DOHH2 (cell line): ENCODE results near the gene HDHD5.

ENCODE experiments used
- H3F3A ChIP-seq: fragments of 200-600 bp; sonication (generic), shearing (Covaris generic); 2 replicates; pipeline ENCODE4 v1.6.0; 2016; ENCODE audit warnings: antibody characterized with exemption, mild to moderate bottlenecking; ENCODE audit not compliant: control insufficient read depth, insufficient read depth
- H3K27ac ChIP-seq: fragments of 200-600 bp; sonication (generic); 2 replicates; pipeline ENCODE4 v1.5.1; 2014; ENCODE audit warnings: low read depth, mild to moderate bottlenecking, low read length, moderate library complexity
- H3K27me3 ChIP-seq: fragments of 200-600 bp; sonication (generic); 2 replicates; pipeline ENCODE4 v1.6.1; 2014; ENCODE audit warnings: mild to moderate bottlenecking, low read length, mixed read lengths; ENCODE audit not compliant: control insufficient read depth
- H3K36me3 ChIP-seq: fragments of 200-600 bp; sonication (generic); 2 replicates; pipeline ENCODE4 v1.6.1; 2014; ENCODE audit warnings: mild to moderate bottlenecking, low read length, moderate library complexity, mixed read lengths; ENCODE audit not compliant: control insufficient read depth
- H3K4me1 ChIP-seq: fragments of 200-600 bp; sonication (generic); 2 replicates; pipeline ENCODE4 v1.6.1; 2014; ENCODE audit warnings: mild to moderate bottlenecking, low read length, mixed read lengths; ENCODE audit not compliant: control insufficient read depth
- H3K4me2 ChIP-seq: fragments of 200-600 bp; sonication (generic); 2 replicates; pipeline ENCODE4 v1.6.0; 2014; ENCODE audit warnings: mild to moderate bottlenecking, low read length, moderate library complexity
- H3K4me3 ChIP-seq: fragments of 200-600 bp; sonication (generic); 2 replicates; pipeline ENCODE4 v1.5.1; 2014; ENCODE audit warnings: mild to moderate bottlenecking, low read length, mixed read lengths
- H3K79me2 ChIP-seq: fragments of 200-600 bp; sonication (generic); 2 replicates; pipeline ENCODE4 v1.6.1; 2014; ENCODE audit warnings: mild to moderate bottlenecking, low read length, mixed read lengths; ENCODE audit not compliant: control insufficient read depth
- H3K9me2 ChIP-seq: fragments of 200-600 bp; sonication (generic); replicated peaks from 2 replicates; pipeline ENCODE4 v1.6.1; 2014; ENCODE audit warnings: mild to moderate bottlenecking, low read length, mixed read lengths; ENCODE audit not compliant: control insufficient read depth
- H3K9me3 ChIP-seq: fragments of 200-600 bp; sonication (generic); 2 replicates; pipeline ENCODE4 v1.6.1; 2014; ENCODE audit warnings: antibody characterized with exemption, low read length, mixed read lengths; ENCODE audit not compliant: control insufficient read depth, insufficient read depth
- H4K20me1 ChIP-seq: fragments of 200-600 bp; sonication (generic); 2 replicates; pipeline ENCODE4 v1.6.0; 2014; ENCODE audit warnings: low read depth, mild to moderate bottlenecking, antibody characterized with exemption, low read length, moderate library complexity; ENCODE audit not compliant: control insufficient read depth, insufficient read depth
- EZH2phosphoT487 ChIP-seq: fragments of 200-600 bp; sonication (generic); IDR thresholded peaks from 2 replicates; pipeline ENCODE4 v1.6.1; 2017; ENCODE audit warnings: borderline replicate concordance, mild to moderate bottlenecking, antibody characterized with exemption, low read length, moderate library complexity, mixed read lengths
- TF ChIP-seq, protein P1 (sequence below): fragments of 200-600 bp; sonication (generic); IDR thresholded peaks from one replicate; pipeline ENCODE4 v1.5.1; 2014; ENCODE audit warnings: antibody characterized with exemption, mild to moderate bottlenecking, low read depth, low read length; ENCODE audit not compliant: poor library complexity, severe bottlenecking

HDHD5 gene

DNA sequence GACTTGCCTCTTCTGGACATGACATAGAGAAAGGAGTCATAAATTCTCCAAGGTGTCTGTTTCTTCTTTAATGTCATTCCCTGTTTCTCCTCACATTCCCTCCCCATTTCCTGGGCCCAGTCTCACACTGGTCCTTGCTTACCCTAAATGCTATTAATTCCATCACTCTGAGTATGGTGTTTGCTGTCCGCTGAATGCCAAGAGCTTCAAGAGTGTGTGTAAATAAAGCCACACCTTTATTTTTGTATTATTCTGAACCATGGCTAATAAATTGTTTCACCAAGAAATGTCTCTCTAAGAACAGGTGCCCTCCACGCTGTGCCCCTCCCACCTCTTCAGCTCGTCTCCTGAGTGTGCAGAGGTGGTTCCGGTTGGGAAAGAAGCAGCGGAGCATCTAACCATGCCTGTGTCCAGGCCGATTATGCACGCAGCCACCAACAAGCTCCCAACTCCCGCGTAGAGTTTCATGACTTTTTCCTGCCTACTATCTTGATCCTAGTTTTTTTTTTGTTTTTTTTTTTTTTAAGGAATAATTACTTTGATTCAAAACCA, 46.5 kb downstream of the HDHD5 start:
- Histone ChIP-seq H3K4me1 (peaks cover 31% of the 10 kb centered on the region), H3K36me3 (peaks cover 16% of the 10 kb centered on the region), H3K4me2 (no peak overlapping the region), H3K27me3 (no peaks in the 10 kb centered on the region), H3K27ac (no peak overlapping the region), H3K9me2 (no peaks in the 10 kb centered on the region), H3K4me3 (no peak overlapping the region), H3K79me2 (no peaks in the 10 kb centered on the region), H4K20me1 (no peaks in the 10 kb centered on the region), H3F3A (peaks cover 3% of the 10 kb centered on the region), H3K9me3 (no peaks in the 10 kb centered on the region)
- TF ChIP-seq EZH2phosphoT487 = no peak
- TF ChIP-seq, protein P1, sequence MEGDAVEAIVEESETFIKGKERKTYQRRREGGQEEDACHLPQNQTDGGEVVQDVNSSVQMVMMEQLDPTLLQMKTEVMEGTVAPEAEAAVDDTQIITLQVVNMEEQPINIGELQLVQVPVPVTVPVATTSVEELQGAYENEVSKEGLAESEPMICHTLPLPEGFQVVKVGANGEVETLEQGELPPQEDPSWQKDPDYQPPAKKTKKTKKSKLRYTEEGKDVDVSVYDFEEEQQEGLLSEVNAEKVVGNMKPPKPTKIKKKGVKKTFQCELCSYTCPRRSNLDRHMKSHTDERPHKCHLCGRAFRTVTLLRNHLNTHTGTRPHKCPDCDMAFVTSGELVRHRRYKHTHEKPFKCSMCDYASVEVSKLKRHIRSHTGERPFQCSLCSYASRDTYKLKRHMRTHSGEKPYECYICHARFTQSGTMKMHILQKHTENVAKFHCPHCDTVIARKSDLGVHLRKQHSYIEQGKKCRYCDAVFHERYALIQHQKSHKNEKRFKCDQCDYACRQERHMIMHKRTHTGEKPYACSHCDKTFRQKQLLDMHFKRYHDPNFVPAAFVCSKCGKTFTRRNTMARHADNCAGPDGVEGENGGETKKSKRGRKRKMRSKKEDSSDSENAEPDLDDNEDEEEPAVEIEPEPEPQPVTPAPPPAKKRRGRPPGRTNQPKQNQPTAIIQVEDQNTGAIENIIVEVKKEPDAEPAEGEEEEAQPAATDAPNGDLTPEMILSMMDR = no peak

DNA sequence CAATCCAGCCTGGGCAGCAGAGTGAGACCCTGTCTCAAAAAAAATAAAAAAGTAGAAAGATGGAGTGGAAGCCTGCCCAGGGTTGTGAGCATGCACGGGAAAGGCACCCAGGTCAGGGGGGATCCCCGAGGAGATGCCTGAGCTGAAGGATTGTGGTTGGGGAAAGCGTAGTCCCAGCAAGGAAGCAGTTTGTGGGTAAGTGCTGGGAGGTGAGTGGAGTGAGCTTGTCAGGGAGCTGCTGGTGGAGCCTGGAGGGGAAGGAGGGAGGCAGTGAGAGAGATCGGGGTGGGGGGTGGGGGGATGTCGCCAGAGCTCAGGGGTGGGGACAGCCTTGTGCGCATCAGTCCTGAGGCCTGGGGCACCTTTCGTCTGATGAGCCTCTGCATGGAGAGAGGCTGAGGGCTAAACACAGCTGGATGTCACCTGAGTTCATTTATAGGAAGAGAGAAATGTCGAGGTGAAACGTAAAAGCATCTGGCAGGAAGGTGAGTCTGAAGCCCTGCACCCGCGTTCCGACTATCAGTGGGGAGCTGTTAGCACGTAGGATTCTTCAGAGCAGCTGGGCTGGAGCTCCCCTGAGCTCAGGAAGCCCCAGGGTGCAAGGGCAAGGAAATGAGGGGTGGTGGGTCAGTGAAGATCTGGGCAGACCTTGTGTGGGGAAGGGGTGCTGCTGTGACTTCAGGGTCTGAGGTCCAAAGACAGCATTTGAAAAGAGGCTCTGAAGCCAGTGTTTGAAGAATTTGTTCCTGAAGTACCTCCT, 48.1 kb downstream of the HDHD5 start:
- no peaks in the 10 kb centered on the region for H3F3A ChIP-seq
- no peaks in the 10 kb centered on the region for H3K27me3 ChIP-seq
- H3K79me2 ChIP-seq = no peaks in the 10 kb centered on the region
- TF ChIP-seq EZH2phosphoT487 = no peak
- TF ChIP-seq, protein P1 = no peak
- H3K9me3 ChIP-seq = no peaks in the 10 kb centered on the region
- H3K4me3 ChIP-seq = no peak overlapping the region
- no peaks in the 10 kb centered on the region for H4K20me1 ChIP-seq
- peaks cover 18% of the 10 kb centered on the region for H3K36me3 ChIP-seq
- H3K27ac ChIP-seq = no peak overlapping the region
- H3K4me2 ChIP-seq = no peak overlapping the region
- peaks cover 15% of the 10 kb centered on the region for H3K4me1 ChIP-seq
- no peaks in the 10 kb centered on the region for H3K9me2 ChIP-seq

GRCh38 chr22:17109976-17110375, 49.1 kb downstream of the HDHD5 start:
- no peaks in the 10 kb centered on the region for H4K20me1 ChIP-seq
- H3K79me2 ChIP-seq = no peaks in the 10 kb centered on the region
- no peak overlapping the region for H3K27ac ChIP-seq
- TF ChIP-seq EZH2phosphoT487 = no peak
- TF ChIP-seq, protein P1 = no peak
- no peak overlapping the region for H3K4me2 ChIP-seq
- peaks cover 5% of the 10 kb centered on the region for H3K4me1 ChIP-seq
- no peaks in the 10 kb centered on the region for H3F3A ChIP-seq
- H3K9me2 ChIP-seq = no peaks in the 10 kb centered on the region
- H3K27me3 ChIP-seq = no peaks in the 10 kb centered on the region
- H3K4me3 ChIP-seq = no peak overlapping the region
- peaks cover 21% of the 10 kb centered on the region for H3K36me3 ChIP-seq
- no peaks in the 10 kb centered on the region for H3K9me3 ChIP-seq
